DOHH2 (cell line): ENCODE data around the gene SMC4.

Experiments
- H3F3A ChIP-seq: fragments of 200-600 bp; sonication (generic), shearing (Covaris generic); 2 replicates; pipeline ENCODE4 v1.6.0; 2016; ENCODE audit warnings: antibody characterized with exemption, mild to moderate bottlenecking; ENCODE audit not compliant: control insufficient read depth, insufficient read depth
- H3K27ac ChIP-seq: fragments of 200-600 bp; sonication (generic); 2 replicates; pipeline ENCODE4 v1.5.1; 2014; ENCODE audit warnings: low read depth, mild to moderate bottlenecking, low read length, moderate library complexity
- H3K27me3 ChIP-seq: fragments of 200-600 bp; sonication (generic); 2 replicates; pipeline ENCODE4 v1.6.1; 2014; ENCODE audit warnings: mild to moderate bottlenecking, low read length, mixed read lengths; ENCODE audit not compliant: control insufficient read depth
- H3K36me3 ChIP-seq: fragments of 200-600 bp; sonication (generic); 2 replicates; pipeline ENCODE4 v1.6.1; 2014; ENCODE audit warnings: mild to moderate bottlenecking, low read length, moderate library complexity, mixed read lengths; ENCODE audit not compliant: control insufficient read depth
- H3K4me1 ChIP-seq: fragments of 200-600 bp; sonication (generic); 2 replicates; pipeline ENCODE4 v1.6.1; 2014; ENCODE audit warnings: mild to moderate bottlenecking, low read length, mixed read lengths; ENCODE audit not compliant: control insufficient read depth
- H3K4me2 ChIP-seq: fragments of 200-600 bp; sonication (generic); 2 replicates; pipeline ENCODE4 v1.6.0; 2014; ENCODE audit warnings: mild to moderate bottlenecking, low read length, moderate library complexity
- H3K4me3 ChIP-seq: fragments of 200-600 bp; sonication (generic); 2 replicates; pipeline ENCODE4 v1.5.1; 2014; ENCODE audit warnings: mild to moderate bottlenecking, low read length, mixed read lengths
- H3K79me2 ChIP-seq: fragments of 200-600 bp; sonication (generic); 2 replicates; pipeline ENCODE4 v1.6.1; 2014; ENCODE audit warnings: mild to moderate bottlenecking, low read length, mixed read lengths; ENCODE audit not compliant: control insufficient read depth
- H3K9me2 ChIP-seq: fragments of 200-600 bp; sonication (generic); replicated peaks from 2 replicates; pipeline ENCODE4 v1.6.1; 2014; ENCODE audit warnings: mild to moderate bottlenecking, low read length, mixed read lengths; ENCODE audit not compliant: control insufficient read depth
- H3K9me3 ChIP-seq: fragments of 200-600 bp; sonication (generic); 2 replicates; pipeline ENCODE4 v1.6.1; 2014; ENCODE audit warnings: antibody characterized with exemption, low read length, mixed read lengths; ENCODE audit not compliant: control insufficient read depth, insufficient read depth
- H4K20me1 ChIP-seq: fragments of 200-600 bp; sonication (generic); 2 replicates; pipeline ENCODE4 v1.6.0; 2014; ENCODE audit warnings: low read depth, mild to moderate bottlenecking, antibody characterized with exemption, low read length, moderate library complexity; ENCODE audit not compliant: control insufficient read depth, insufficient read depth
- CTCF ChIP-seq: fragments of 200-600 bp; sonication (generic); IDR thresholded peaks from one replicate; pipeline ENCODE4 v1.5.1; 2014; ENCODE audit warnings: antibody characterized with exemption, mild to moderate bottlenecking, low read depth, low read length; ENCODE audit not compliant: poor library complexity, severe bottlenecking
- EZH2phosphoT487 ChIP-seq: fragments of 200-600 bp; sonication (generic); IDR thresholded peaks from 2 replicates; pipeline ENCODE4 v1.6.1; 2017; ENCODE audit warnings: borderline replicate concordance, mild to moderate bottlenecking, antibody characterized with exemption, low read length, moderate library complexity, mixed read lengths

SMC4 gene

DNA sequence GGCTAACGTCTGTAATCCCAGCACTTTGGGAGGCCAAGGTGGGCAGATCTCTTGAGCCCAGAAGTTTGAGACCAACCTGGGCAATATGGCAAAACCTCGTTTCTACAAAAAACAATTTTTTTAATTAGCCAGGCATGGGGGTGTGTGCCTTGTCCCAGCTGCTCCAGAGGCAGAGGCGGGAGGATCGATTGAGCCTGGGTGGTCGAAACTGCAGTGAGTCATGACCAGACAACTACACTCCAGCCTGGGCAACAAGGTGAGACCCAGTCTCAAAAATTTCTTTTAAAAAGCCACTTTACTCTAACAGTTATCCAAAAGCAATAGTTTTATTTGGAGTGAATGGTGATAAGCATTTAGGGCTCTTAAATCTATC lies 37.6 kb downstream of the SMC4 start:
- Histone ChIP-seq H3K36me3 (peaks cover 95% of the 10 kb centered on the region), H3K27ac (no peak overlapping the region), H3K79me2 (peaks cover 99% of the 10 kb centered on the region), H3K4me3 (no peak overlapping the region), H4K20me1 (peaks cover 7% of the 10 kb centered on the region; the same call in 1 of the 2 replicates), H3K9me3 (no peaks in the 10 kb centered on the region), H3F3A (peaks cover 88% of the 10 kb centered on the region), H3K9me2 (no peaks in the 10 kb centered on the region), H3K27me3 (no peaks in the 10 kb centered on the region), H3K4me2 (no peak overlapping the region), H3K4me1 (peaks cover 22% of the 10 kb centered on the region)
- TF ChIP-seq CTCF (no peak), EZH2phosphoT487 (no peak)

DNA sequence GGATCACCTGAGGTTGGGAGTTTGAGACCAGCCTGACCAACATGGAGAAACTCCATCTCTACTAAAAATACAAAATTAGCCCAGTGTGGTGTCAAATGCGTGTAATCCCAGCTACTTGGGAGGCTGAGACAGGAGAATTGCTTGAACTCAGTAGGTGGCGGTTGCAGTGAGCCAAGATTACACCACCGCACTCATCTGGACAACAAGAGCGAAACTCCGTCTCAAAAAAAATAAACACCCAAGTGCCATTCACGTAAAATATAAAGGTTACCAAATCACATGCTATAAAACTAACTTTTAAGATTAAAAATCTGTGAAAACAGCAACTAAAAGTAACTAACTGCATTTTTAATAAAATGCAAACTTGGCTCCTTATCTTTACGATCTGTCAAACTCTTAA lies 41.2 kb downstream of the SMC4 start:
- H3K4me2 ChIP-seq, result no peak overlapping the region
- H3K27ac ChIP-seq, result no peak overlapping the region
- peaks cover 45% of the 10 kb centered on the region for H3K4me1 ChIP-seq
- no peaks in the 10 kb centered on the region for H3K9me2 ChIP-seq
- H3F3A ChIP-seq, result peaks cover 69% of the 10 kb centered on the region
- H4K20me1 ChIP-seq, result peaks cover 5% of the 10 kb centered on the region; the same call in 1 of the 2 replicates
- no peaks in the 10 kb centered on the region for H3K27me3 ChIP-seq
- H3K79me2 ChIP-seq, result peaks cover 99% of the 10 kb centered on the region
- TF ChIP-seq CTCF (no peak), EZH2phosphoT487 (no peak)
- H3K4me3 ChIP-seq, result no peak overlapping the region
- no peaks in the 10 kb centered on the region for H3K9me3 ChIP-seq
- H3K36me3 ChIP-seq, result peaks cover 94% of the 10 kb centered on the region

DNA sequence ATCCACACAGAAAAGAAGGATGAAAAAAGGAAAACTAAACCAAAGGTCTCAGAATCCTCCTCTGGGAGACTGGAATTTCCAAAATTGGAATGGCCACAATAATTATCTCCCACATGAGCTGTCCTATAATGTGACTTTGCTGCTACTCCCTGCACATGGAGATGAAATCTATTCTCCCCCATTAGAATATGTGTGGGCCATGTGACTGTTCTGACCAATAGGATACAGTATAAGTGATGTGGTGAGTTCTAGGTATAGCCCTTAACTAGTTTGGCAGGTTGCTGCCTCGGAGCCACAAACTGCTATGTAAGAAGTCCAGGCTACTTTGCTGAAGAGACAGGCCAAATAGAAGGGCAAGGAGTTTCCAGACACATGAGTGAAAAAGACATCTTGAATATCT lies 45.0 kb downstream of the SMC4 start:
- H3K4me3 ChIP-seq, result no peak overlapping the region; the same call in 1 of the 2 replicates
- H3K36me3 ChIP-seq, result peaks cover 96% of the 10 kb centered on the region
- H4K20me1 ChIP-seq, result no peaks in the 10 kb centered on the region; the same call in 1 of the 2 replicates
- TF ChIP-seq EZH2phosphoT487 (no peak), CTCF (no peak)
- H3F3A ChIP-seq, result peaks cover 36% of the 10 kb centered on the region
- H3K27me3 ChIP-seq, result no peaks in the 10 kb centered on the region
- no peaks in the 10 kb centered on the region for H3K9me2 ChIP-seq
- peaks cover 100% of the 10 kb centered on the region for H3K79me2 ChIP-seq
- H3K27ac ChIP-seq, result no peak overlapping the region
- peaks cover 56% of the 10 kb centered on the region for H3K4me1 ChIP-seq
- no peaks in the 10 kb centered on the region for H3K9me3 ChIP-seq
- peak overlapping the region; percentile 28 for H3K4me2 ChIP-seq

- Histone ChIP-seq H3K4me1 (peaks cover 62% of the 10 kb centered on the region), H3K27ac (no peak overlapping the region), H3K9me3 (no peaks in the 10 kb centered on the region), H3K36me3 (peaks cover 90% of the 10 kb centered on the region), H3K4me3 (peak overlapping the region; percentile 1; the same call in 1 of the 2 replicates), H3K9me2 (no peaks in the 10 kb centered on the region), H3K27me3 (no peaks in the 10 kb centered on the region), H3K4me2 (peak overlapping the region; percentile 75), H3F3A (peaks cover 28% of the 10 kb centered on the region), H3K79me2 (peaks cover 94% of the 10 kb centered on the region), H4K20me1 (no peaks in the 10 kb centered on the region; the same call in 1 of the 2 replicates)
- TF ChIP-seq CTCF (no peak), EZH2phosphoT487 (no peak)
Measured at GRCh38 chr3:160445854-160446253, 46.4 kb downstream of the SMC4 start.
